GM10248 (cell line): ENCODE measurements around the gene FTO.

Experiments
- CTCF ChIA-PET: fragments of 300-600 bp; sonication (Branson Sonifier 250); formaldehyde crosslinking; extraction: SDS; loops from one replicate; lab custom pipeline; 2021; ENCODE audit warnings: antibody characterized with exemption; lab: Yijun Ruan, JAX
- POLR2A ChIA-PET: fragments of 350-650 bp; sonication (Branson Sonifier 250); formaldehyde crosslinking; extraction: SDS; loops from one replicate; lab custom pipeline; 2020; ENCODE audit warnings: antibody characterized with exemption; lab: Yijun Ruan, JAX
- DNase-seq: peaks from one replicate; pipeline ENCODE4 v3.0.0; 2012; ENCODE audit errors: extremely low spot score
- TF ChIP-seq, protein P1 (sequence below): IDR thresholded peaks from 2 replicates; pipeline ENCODE4 v1.5.1; 2012; ENCODE audit warnings: mild to moderate bottlenecking, low read depth; ENCODE audit errors: extremely low read depth, missing control alignments, control extremely low read depth

FTO gene

DNA sequence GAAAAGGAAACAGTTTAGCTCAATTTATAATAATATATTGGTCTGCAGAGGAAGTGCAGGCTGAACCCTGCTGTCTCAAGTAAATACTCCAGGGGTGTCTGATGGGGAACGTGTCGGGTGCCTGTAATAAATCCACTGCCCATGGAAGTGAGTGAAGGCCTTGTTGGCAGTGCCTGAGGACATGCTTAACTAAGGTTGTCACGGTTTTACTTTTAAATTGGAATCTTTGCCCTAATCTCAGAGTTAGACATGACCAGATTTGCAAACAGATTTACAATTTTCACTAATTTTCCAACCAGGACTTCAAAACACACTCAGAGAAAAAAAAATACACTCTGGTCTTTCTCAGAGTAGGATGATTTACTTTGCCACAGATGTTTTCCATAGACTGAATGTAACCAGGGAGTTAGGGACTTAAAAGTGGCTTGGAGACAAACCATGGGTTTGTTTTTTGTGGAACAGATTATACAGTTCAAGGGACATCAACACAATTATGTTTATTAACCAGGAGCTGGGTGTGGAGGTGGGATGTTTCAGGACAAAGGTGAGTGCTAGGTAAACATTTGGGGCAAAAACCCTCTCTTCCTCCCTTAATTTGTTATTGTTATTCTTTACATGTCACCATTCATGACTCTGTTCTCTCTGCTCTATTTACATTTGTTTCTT is 144.5 kb downstream of the FTO start:
- DNase-seq = no peak
- CTCF ChIA-PET = interaction anchor here (1.0 to 2.0 kb wide), 3 partner anchors 8 to 71 kb away, joined by 3 to 4 read pairs (median 3); no protein-coding TSS in a partner anchor
- POLR2A ChIA-PET = no interaction called here
- TF ChIP-seq, protein P1, sequence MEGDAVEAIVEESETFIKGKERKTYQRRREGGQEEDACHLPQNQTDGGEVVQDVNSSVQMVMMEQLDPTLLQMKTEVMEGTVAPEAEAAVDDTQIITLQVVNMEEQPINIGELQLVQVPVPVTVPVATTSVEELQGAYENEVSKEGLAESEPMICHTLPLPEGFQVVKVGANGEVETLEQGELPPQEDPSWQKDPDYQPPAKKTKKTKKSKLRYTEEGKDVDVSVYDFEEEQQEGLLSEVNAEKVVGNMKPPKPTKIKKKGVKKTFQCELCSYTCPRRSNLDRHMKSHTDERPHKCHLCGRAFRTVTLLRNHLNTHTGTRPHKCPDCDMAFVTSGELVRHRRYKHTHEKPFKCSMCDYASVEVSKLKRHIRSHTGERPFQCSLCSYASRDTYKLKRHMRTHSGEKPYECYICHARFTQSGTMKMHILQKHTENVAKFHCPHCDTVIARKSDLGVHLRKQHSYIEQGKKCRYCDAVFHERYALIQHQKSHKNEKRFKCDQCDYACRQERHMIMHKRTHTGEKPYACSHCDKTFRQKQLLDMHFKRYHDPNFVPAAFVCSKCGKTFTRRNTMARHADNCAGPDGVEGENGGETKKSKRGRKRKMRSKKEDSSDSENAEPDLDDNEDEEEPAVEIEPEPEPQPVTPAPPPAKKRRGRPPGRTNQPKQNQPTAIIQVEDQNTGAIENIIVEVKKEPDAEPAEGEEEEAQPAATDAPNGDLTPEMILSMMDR = no peak

DNA sequence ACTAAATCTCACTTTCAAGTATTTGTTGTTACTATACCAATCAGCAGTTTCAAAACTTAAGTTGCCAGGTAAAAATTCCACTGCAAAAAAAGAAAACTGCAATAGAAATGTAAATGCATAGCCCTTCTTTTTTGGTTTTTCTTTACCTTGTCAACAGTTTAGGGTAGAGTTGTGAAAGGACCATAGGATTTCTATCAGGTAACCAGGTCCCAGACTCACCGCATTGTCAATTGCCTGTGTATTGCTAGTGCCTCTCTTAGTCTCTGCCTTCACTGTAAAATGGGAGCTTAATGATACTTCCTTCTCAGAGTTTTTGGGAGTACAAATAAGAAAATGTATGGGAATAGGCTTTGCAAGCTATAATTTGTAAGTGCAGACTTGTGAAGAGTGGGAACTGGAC is 145.0 kb downstream of the FTO start:
- ChIA-PET POLR2A (no interaction called here), CTCF (interaction anchor here (1.5 to 2.0 kb wide), 2 partner anchors 42 to 71 kb away, joined by 3 to 4 read pairs; no protein-coding TSS in a partner anchor)
- TF ChIP-seq, protein P1 = no peak
- DNase-seq = no peak

DNA sequence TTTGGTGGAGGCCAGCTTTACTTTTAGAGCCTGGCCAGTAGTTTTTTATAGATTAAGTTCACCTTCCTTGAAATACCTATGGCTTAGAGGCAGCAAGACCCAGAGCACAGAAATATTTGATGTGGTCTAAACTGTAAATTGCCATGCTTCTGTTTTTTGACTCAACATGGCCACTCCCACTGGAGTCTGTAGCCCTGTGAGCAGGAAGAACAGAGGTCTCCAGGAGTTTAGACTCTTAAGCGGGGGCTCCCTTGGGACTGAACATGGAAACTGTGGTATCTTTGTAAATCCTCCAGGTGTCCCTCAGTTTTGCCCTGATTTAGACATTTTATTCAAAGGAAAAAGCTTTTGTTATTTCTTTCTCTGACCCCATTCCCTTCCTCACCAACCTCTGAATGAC is 145.6 kb downstream of the FTO start:
- POLR2A ChIA-PET = no interaction called here

DNA sequence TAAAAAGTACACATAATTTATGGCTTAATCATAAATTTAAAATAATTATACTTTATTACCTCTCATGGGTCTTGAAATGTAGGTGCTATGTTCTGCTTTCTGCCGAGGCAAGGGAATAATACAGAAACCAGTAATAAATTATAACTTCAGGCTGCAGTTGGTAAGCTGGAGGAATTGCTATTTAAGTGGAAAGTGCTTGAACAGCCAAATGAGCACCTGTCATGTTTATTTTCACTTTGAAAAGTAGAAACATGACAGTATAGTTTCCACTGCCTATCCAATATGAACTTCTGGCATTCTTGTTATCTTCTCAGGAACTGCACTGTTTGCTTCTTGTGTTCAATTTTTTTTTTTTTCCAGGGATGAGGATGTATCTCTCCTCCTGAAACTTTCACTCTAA is 146.0 kb downstream of the FTO start:
- TF ChIP-seq, protein P1 = no peak
- ChIA-PET CTCF (interaction anchor here (0.9 to 2.0 kb wide), 3 partner anchors 13 to 25 kb away, joined by 3 to 6 read pairs (median 5); no protein-coding TSS in a partner anchor), POLR2A (no interaction called here)
- no peak for DNase-seq

More for the DNA sequence above, 145.6 kb downstream of the FTO start:
- TF ChIP-seq, protein P1 = no peak
- CTCF ChIA-PET = interaction anchor here (0.9 to 2.0 kb wide), 4 partner anchors 13 to 72 kb away, joined by 3 to 6 read pairs (median 4); no protein-coding TSS in a partner anchor
- no peak for DNase-seq

DNA sequence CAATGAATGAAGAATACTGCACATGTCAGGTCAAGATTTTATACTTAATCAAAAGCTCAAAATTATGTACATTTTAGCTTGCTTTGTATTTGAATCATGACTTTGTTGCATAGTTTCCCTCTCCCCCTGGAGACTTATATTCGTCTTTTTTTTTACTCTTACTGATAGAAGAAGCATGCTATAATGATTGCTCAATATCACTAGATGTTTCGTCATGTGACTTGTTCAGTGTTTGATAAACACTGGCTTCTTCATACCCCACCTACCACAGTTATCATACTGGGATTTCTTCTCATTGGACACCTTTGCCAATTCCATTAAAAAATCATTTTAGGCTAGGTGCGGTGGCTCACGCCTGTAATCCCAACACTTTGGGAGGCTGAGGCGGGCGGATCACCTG is 148.7 kb downstream of the FTO start:
- POLR2A ChIA-PET = no interaction called here
- CTCF ChIA-PET = no interaction called here
- DNase-seq = no peak
- TF ChIP-seq, protein P1 = no peak

DNA sequence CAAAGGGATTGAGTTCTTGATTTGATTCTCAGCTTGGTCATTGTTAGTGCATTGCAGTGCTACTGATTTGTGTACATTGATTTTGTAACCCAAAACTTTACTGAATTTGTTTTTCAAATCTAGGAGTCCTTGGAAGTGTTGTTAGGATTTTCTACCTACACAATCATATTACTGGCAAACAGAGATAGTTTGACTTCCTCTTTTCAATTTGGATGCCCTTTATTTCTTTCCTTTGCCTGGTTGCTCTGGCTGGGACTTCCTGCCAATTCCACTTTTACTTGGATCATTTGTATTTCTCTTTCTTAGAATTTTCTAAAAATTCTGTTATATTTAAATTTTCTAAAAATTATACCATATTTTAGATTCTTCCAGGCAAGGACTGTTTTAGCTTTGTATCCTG is 151.1 kb downstream of the FTO start:
- ChIA-PET CTCF (no interaction called here), POLR2A (no interaction called here)
- TF ChIP-seq, protein P1 = no peak
- DNase-seq = no peak
